ENCODE data around the gene UBN2.

DNA sequence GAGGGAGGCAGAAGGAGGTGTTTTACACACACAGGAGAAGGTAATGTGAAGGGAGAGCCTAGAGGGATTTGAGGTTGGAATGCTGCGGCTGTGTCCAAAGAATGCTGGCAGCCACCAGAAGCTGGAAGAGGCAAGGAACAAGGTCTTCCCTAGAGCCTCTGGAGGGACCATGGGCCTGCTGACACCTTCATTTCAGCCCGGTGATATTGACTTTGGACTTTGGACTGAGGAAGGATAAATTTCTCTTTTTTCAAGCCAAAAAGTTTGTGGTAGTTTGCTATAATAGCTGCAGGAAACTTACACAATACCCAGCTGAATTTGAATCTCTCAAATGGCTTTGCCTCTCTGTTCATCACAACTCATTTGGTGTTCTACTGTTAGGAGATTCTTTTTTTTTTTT, 34.6 kb downstream of the UBN2 start:
- no peak for TF ChIP-seq EZH2phosphoT487 (IDR thresholded peaks at IDR 0.05; ENCODE audit: low read depth)
- TF ChIP-seq CTCF (IDR thresholded peaks at IDR 0.05; ENCODE audit: low read depth, low read length): no peak

Data from OCI-LY3 (cell line).